HepG2 (cell line): ENCODE measurements around the gene PSENEN. TPM values are rescaled to one million over a fixed set of nuclear protein-coding genes. Genes with fewer than 3 reads are reported as not detected.

Experiments
- ATF4 ChIP-seq, 2 experiments: fragments of 450-650 bp in 1 of 2; sonication (generic) in 1 of 2; formaldehyde crosslinking; IDR thresholded peaks; 2 replicates each; pipeline versions ENCODE4 v1.5.0 to v1.8.0; 2020 to 2022; ENCODE audit warnings: mild to moderate bottlenecking in 1 of 2, missing genetic modification reagents in 1 of 2
- BCL3 ChIP-seq: sonication (generic); formaldehyde crosslinking; IDR thresholded peaks from 2 replicates; pipeline ENCODE4 v1.5.1; 2020; ENCODE audit warnings: mild to moderate bottlenecking, missing genetic modification reagents, moderate library complexity
- CHCHD3 ChIP-seq: sonication (generic); formaldehyde crosslinking; IDR thresholded peaks from 2 replicates; pipeline ENCODE4 v1.8.0; 2022; ENCODE audit warnings: mild to moderate bottlenecking, missing genetic modification reagents, moderate library complexity
- IRF1 ChIP-seq: sonication (generic); formaldehyde crosslinking; IDR thresholded peaks from 2 replicates; pipeline ENCODE4 v1.4.0; 2020; ENCODE audit warnings: low read depth, mild to moderate bottlenecking, missing genetic modification reagents
- JUNB ChIP-seq: sonication (generic); formaldehyde crosslinking; IDR thresholded peaks from 2 replicates; pipeline ENCODE4 v1.8.0; 2022; ENCODE audit warnings: missing genetic modification reagents, mild to moderate bottlenecking, borderline replicate concordance
- KLF11 ChIP-seq: IDR thresholded peaks from 2 replicates; pipeline ENCODE4 v1.6.1; 2016; ENCODE audit warnings: missing compliant biosample characterization
- MATR3 ChIP-seq: sonication (generic); formaldehyde crosslinking; IDR thresholded peaks from 2 replicates; pipeline ENCODE4 v1.4.0; 2020; ENCODE audit warnings: missing genetic modification reagents
- NFAT5 ChIP-seq: sonication (generic); formaldehyde crosslinking; IDR thresholded peaks from 2 replicates; pipeline ENCODE4 v1.4.0; 2020; ENCODE audit warnings: missing genetic modification reagents
- ONECUT2 ChIP-seq: sonication (generic); formaldehyde crosslinking; IDR thresholded peaks from 2 replicates; pipeline ENCODE4 v1.4.0; 2020; ENCODE audit warnings: missing genetic modification reagents
- POGZ ChIP-seq: sonication (generic); formaldehyde crosslinking; IDR thresholded peaks from 2 replicates; pipeline ENCODE4 v1.4.0; 2020; ENCODE audit warnings: mild to moderate bottlenecking, missing genetic modification reagents
- TRIM22 ChIP-seq: fragments of 450-650 bp; IDR thresholded peaks from 2 replicates; pipeline ENCODE4 v1.6.1; 2017
- ZBTB33 ChIP-seq: sonication (generic); formaldehyde crosslinking; IDR thresholded peaks from 2 replicates; pipeline ENCODE4 v1.4.0; 2020; ENCODE audit warnings: missing genetic modification reagents
- ZFYVE20 ChIP-seq: sonication (generic); formaldehyde crosslinking; IDR thresholded peaks from 2 replicates; pipeline ENCODE4 v1.8.0; 2023; ENCODE audit warnings: low read depth, mild to moderate bottlenecking, moderate library complexity, missing genetic modification reagents, borderline replicate concordance
- ZKSCAN5 ChIP-seq: sonication (generic); formaldehyde crosslinking; IDR thresholded peaks from 2 replicates; pipeline ENCODE4 v1.5.1; 2020; ENCODE audit warnings: mild to moderate bottlenecking, missing genetic modification reagents
- ZNF331 ChIP-seq: sonication (generic); formaldehyde crosslinking; IDR thresholded peaks from 2 replicates; pipeline ENCODE4 v1.4.0; 2020; ENCODE audit warnings: missing genetic modification reagents
- ZNF547 ChIP-seq: sonication (generic); formaldehyde crosslinking; IDR thresholded peaks from 2 replicates; pipeline ENCODE4 v1.5.1; 2020; ENCODE audit warnings: mild to moderate bottlenecking, missing genetic modification reagents
- ZNF75D ChIP-seq: sonication (generic); formaldehyde crosslinking; IDR thresholded peaks from 2 replicates; pipeline ENCODE4 v1.8.1; 2023; ENCODE audit warnings: missing genetic modification reagents, mild to moderate bottlenecking, borderline replicate concordance
- polyA plus RNA-seq, 8 experiments: library from polyadenylated mRNA; depleted of rRNA in 3 of 8; stranded (reverse) in 7 of 8; unstranded in 1 of 8; fragments of >200 nt; fragmentation: Illumina TruSeq in 4 of 8; extraction: Trizol in 4 of 8; gene quantifications; 2 replicates each; pipeline versions ENCODE4 v1.2.1 to v1.2.3, GENCODE V29; 2011 to 2016; ENCODE audit warnings: low read depth in 4 of 8, missing spikeins in 1 of 8, mixed read lengths in 1 of 8; ENCODE audit not compliant: insufficient read depth in 1 of 8
- total RNA-seq, 5 experiments: library from RNA; depleted of rRNA; stranded (reverse); fragments of >200 nt; fragmentation: Illumina TruSeq; extraction: Trizol; gene quantifications; 2 replicates each; pipeline ENCODE4 v1.2.3, GENCODE V29; 2016; ENCODE audit warnings: low read depth in 1 of 5

PSENEN gene
- total and polyA plus RNA-seq, 2 of the 13 experiments (the other 11 are each of a cell fraction or from before 2014, with no cell fraction given): 16.9 to 34.2 TPM

GRCh38 chr19:35745328-35746086 is at the start of gene PSENEN, which contains the start of gene U2AF1L4 (continued):
- TF ChIP-seq KLF11 (CRISPR knock-in tag) (no peak), ZBTB33 (CRISPR knock-in tag) (no peak), ONECUT2 (CRISPR knock-in tag) (no peak), ATF4 (CRISPR knock-in tag; IDR thresholded peaks at IDR 0.05) (peak in 1 of 2 experiments; percentile 58; a peak in 2 of 4 replicates), JUNB (CRISPR knock-in tag) (no peak), ZFYVE20 (CRISPR knock-in tag) (no peak), ZNF331 (CRISPR knock-in tag) (no peak), ZNF75D (CRISPR knock-in tag) (no peak), IRF1 (CRISPR knock-in tag) (no peak), NFAT5 (CRISPR knock-in tag) (no peak), BCL3 (CRISPR knock-in tag) (0 out of 2 replicates have a peak, but pooled peaks have one; percentile 22), TRIM22 (no peak), POGZ (CRISPR knock-in tag) (no peak), ZNF547 (CRISPR knock-in tag) (0 out of 2 replicates have a peak, but pooled peaks have one; percentile 22), CHCHD3 (CRISPR knock-in tag) (no peak), ZKSCAN5 (no peak), MATR3 (CRISPR knock-in tag) (no peak)
